ENCODE measurements around the gene ZFP91. TPM values are rescaled to one million over a fixed set of nuclear protein-coding genes. Genes with fewer than 3 reads are reported as not detected.

ZFP91 gene
- total and polyA plus RNA-seq, 2 of the 13 experiments (the other 11 are each of a cell fraction or from before 2014, with no cell fraction given) = 13.5 to 38.6 TPM

GRCh38 chr11:58578136-58578634 lies 678 bp upstream of the ZFP91 start (continued):
- TF ChIP-seq, protein P1, sequence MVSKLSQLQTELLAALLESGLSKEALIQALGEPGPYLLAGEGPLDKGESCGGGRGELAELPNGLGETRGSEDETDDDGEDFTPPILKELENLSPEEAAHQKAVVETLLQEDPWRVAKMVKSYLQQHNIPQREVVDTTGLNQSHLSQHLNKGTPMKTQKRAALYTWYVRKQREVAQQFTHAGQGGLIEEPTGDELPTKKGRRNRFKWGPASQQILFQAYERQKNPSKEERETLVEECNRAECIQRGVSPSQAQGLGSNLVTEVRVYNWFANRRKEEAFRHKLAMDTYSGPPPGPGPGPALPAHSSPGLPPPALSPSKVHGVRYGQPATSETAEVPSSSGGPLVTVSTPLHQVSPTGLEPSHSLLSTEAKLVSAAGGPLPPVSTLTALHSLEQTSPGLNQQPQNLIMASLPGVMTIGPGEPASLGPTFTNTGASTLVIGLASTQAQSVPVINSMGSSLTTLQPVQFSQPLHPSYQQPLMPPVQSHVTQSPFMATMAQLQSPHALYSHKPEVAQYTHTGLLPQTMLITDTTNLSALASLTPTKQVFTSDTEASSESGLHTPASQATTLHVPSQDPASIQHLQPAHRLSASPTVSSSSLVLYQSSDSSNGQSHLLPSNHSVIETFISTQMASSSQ (IDR thresholded peaks at IDR 0.05; ENCODE audit: low read depth) = peak; percentile 48
- TF ChIP-seq, protein P1 (CRISPR knock-in tag; IDR thresholded peaks at IDR 0.05; ENCODE audit: borderline replicate concordance) = 0 out of 2 replicates have a peak, but pooled peaks have one; percentile 10
- TF ChIP-seq ZNF274 (CRISPR knock-in tag; IDR thresholded peaks at IDR 0.05) = no peak
- no peak for TF ChIP-seq HMG20B (CRISPR knock-in tag; conservative IDR thresholded peaks at IDR 0.05)
- no peak for TF ChIP-seq ZNF75D (CRISPR knock-in tag; IDR thresholded peaks at IDR 0.05; ENCODE audit: borderline replicate concordance)
- TF ChIP-seq ZNF232 (CRISPR knock-in tag; IDR thresholded peaks at IDR 0.05; ENCODE audit: borderline replicate concordance) = no peak
- TF ChIP-seq KDM2A (CRISPR knock-in tag; IDR thresholded peaks at IDR 0.05; ENCODE audit: borderline replicate concordance, low read depth) = peak; percentile 40
- TF ChIP-seq FOSL1 (CRISPR knock-in tag; IDR thresholded peaks at IDR 0.05; ENCODE audit: borderline replicate concordance) = no peak
- no peak for TF ChIP-seq HOMEZ (CRISPR knock-in tag; IDR thresholded peaks at IDR 0.05; ENCODE audit: low read depth)
- TF ChIP-seq SETDB1 (CRISPR knock-in tag; IDR thresholded peaks at IDR 0.05; ENCODE audit: borderline replicate concordance) = no peak
- TF ChIP-seq ZNF12 (CRISPR knock-in tag; IDR thresholded peaks at IDR 0.05) = no peak; the same call in 1 of the 2 replicates
- no peak; a peak in 1 of 4 replicates for TF ChIP-seq KLF16 (CRISPR knock-in tag; IDR thresholded peaks at IDR 0.05)
- TF ChIP-seq HCFC1 (IDR thresholded peaks at IDR 0.05; ENCODE audit: low read depth, low read length) = peak; percentile 83
- no peak for TF ChIP-seq ZNF253 (CRISPR knock-in tag; IDR thresholded peaks at IDR 0.05; ENCODE audit: borderline replicate concordance)
- no peak for TF ChIP-seq THAP7 (CRISPR knock-in tag; IDR thresholded peaks at IDR 0.05)
- TF ChIP-seq MTA1 (CRISPR knock-in tag; IDR thresholded peaks at IDR 0.05; ENCODE audit: borderline replicate concordance) = no peak
- TF ChIP-seq ZUFSP (CRISPR knock-in tag; IDR thresholded peaks at IDR 0.05; ENCODE audit: borderline replicate concordance) = no peak
- no peak for TF ChIP-seq FOXA1 (IDR thresholded peaks at IDR 0.05)
- TF ChIP-seq FOXA1 (CRISPR knock-in tag; IDR thresholded peaks at IDR 0.05) = peak; percentile 64
- TF ChIP-seq ZNF350 (CRISPR knock-in tag; IDR thresholded peaks at IDR 0.05; ENCODE audit: borderline replicate concordance, low read depth) = no peak; the same call in 1 of the 2 replicates
- 0 out of 2 replicates have a peak, but pooled peaks have one; percentile 34 for TF ChIP-seq SRF (IDR thresholded peaks at IDR 0.05; ENCODE audit: low read depth, low read length)
- TF ChIP-seq CREB1 (IDR thresholded peaks at IDR 0.05) = no peak; the same call in 1 of the 2 replicates
- TF ChIP-seq CREB1 (CRISPR knock-in tag; IDR thresholded peaks at IDR 0.05) = peak; percentile 92
- no peak for TF ChIP-seq EED (CRISPR knock-in tag; IDR thresholded peaks at IDR 0.05)
